GM21381 (cell line): ENCODE results near the gene OR2A14.
"Not testable (repeated sequence)": the region's sequence is repeated elsewhere in the genome, so short reads cannot be mapped to it uniquely, and the experiment has no call there.

ENCODE experiments used
- ATAC-seq: cut with Tn5 transposase; IDR thresholded peaks from one replicate; pipeline ENCODE4 v1.9.1; 2021; ENCODE audit warnings: mild to moderate bottlenecking, moderate library complexity; ENCODE audit not compliant: unreplicated experiment

Gene OR2A14

GRCh38 chr7:144148224-144148827 lies 25.4 kb downstream of the OR2A14 start:
- ATAC-seq, result no peak

DNA sequence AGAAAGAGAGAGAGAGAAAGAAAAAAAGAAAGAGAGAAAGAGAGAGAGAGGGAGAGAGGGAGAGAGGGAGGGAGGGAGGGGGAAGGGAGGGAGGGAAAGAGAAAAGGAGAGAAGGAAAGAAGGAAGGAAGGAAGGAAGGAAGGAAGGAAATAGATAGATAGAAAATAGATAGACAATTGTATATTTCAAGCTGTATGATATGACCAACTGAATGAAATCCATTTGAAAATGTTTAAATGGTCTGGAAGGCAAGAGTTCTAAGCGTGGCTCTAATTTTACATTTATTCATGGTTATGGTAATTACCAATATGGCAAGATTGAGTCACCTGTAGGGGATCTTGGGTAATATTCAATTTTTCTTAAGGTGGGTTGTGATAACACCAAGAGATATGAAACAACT lies 35.9 kb downstream of the OR2A14 start:
- ATAC-seq, result no peak

- ATAC-seq, result no peak
Observed at GRCh38 chr7:144164784-144165183, 41.8 kb downstream of the OR2A14 start.

- ATAC-seq, result not testable (repeated sequence)
Observed at GRCh38 chr7:144171594-144172350, 48.8 kb downstream of the OR2A14 start.

DNA sequence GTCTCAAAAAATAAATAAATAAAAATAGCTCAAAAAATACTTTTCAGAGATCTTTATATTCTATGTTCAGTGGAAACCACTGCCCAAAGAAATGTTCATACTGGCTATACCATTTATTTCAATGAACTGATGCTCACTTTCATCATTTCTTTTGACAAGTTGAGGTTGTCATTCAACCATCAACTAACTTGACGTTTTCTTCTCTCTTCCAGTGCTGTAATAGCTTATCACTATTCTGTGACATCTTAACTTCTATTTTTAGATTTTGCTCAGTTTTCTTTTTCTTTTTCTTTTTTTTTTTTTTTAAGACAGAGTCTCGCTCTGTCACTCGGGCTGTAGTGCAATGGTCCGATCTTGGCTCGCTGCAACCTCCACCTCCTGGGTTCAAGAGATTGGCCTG lies 51.6 kb downstream of the OR2A14 start:
- ATAC-seq, result no peak

GRCh38 chr7:144178380-144179164 lies 55.6 kb downstream of the OR2A14 start:
- ATAC-seq, result peak; percentile 95

GRCh38 chr7:144179165-144179479 lies 56.1 kb downstream of the OR2A14 start:
- ATAC-seq, result not testable (repeated sequence)
